Measurements from ENCODE around the gene WDR33.

WDR33 gene

DNA sequence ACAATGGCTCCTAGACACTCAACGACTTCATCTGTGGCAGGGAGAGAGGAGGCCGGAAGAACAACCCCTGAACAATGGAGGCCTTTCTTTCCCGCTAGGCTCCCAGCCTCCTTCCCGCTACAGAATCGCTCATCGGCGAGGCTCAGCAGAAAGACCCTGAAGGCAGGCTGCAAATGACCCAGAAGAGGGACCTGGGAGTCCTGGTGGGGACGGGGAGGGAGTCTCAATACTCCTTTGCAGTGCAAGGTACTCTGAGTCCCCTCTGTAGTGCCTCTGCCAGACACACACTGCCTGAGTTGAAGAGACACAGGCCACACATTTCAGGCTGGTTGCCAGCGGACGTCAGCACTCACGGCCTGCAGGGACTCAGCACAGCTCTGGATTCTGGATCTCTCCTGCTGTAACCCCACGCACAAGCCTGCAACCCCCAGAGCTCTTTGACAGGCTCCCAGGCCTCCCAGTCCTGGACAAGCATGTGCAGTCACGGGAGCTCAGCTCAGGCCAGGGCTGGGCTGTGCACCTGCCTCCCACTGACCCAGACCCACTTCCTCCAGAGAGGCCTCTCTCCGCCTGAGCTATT is 158.9 kb downstream of the WDR33 start:
- DNase-seq, result no peak

DNA sequence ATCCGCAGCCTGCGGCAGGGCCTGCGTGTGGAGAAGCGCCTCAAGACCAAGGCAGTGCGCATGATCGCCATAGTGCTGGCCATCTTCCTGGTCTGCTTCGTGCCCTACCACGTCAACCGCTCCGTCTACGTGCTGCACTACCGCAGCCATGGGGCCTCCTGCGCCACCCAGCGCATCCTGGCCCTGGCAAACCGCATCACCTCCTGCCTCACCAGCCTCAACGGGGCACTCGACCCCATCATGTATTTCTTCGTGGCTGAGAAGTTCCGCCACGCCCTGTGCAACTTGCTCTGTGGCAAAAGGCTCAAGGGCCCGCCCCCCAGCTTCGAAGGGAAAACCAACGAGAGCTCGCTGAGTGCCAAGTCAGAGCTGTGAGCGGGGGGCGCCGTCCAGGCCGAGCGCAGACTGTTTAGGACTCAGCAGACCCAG is 159.6 kb downstream of the WDR33 start:
- DNase-seq, result no peak
